ENCODE results near the gene CLCNKB.

Gene CLCNKB

GRCh38 chr1:16087733-16088132 lies 44.2 kb downstream of the CLCNKB start:
- H3K9me3 ChIP-seq: no peaks in the 10 kb centered on the region
- no peaks in the 10 kb centered on the region for H3K36me3 ChIP-seq
- DNase-seq: no peak
- intact Hi-C loops (cut with DNase I; ENCODE audit: low total_unique reads): loop anchor here (10.0 kb wide), 1 partner anchor 287 kb away; no protein-coding TSS in a partner anchor
- H3K27me3 ChIP-seq: no peaks in the 10 kb centered on the region
- no peak overlapping the region for H3K4me3 ChIP-seq
- H3K27ac ChIP-seq: no peak overlapping the region
- TF ChIP-seq CTCF (IDR thresholded peaks at IDR 0.05): no peak
- H3K4me1 ChIP-seq: peaks cover 0 to 12% (median 0%) of the 10 kb centered on the region in 4 donors

- TF ChIP-seq CTCF (IDR thresholded peaks at IDR 0.05): no peak
- no peak for DNase-seq
Observed at GRCh38 chr1:16088351-16088911, 44.8 kb downstream of the CLCNKB start.

GRCh38 chr1:16088996-16089395 lies 45.4 kb downstream of the CLCNKB start:
- intact Hi-C loops (cut with DNase I; ENCODE audit: low total_unique reads): loop anchor here (10.0 kb wide), 1 partner anchor 286 kb away; no protein-coding TSS in a partner anchor
- DNase-seq: no peak
- no peaks in the 10 kb centered on the region for H3K36me3 ChIP-seq
- no peak overlapping the region for H3K27ac ChIP-seq
- H3K27me3 ChIP-seq: no peaks in the 10 kb centered on the region
- H3K9me3 ChIP-seq: no peaks in the 10 kb centered on the region
- H3K4me3 ChIP-seq: no peak overlapping the region
- peaks cover 0 to 12% (median 0%) of the 10 kb centered on the region in 4 donors for H3K4me1 ChIP-seq
- no peak for TF ChIP-seq CTCF (IDR thresholded peaks at IDR 0.05)

More at GRCh38 chr1:16088351-16088911, 44.8 kb downstream of the CLCNKB start:
- Histone ChIP-seq H3K36me3 (no peaks in the 10 kb centered on the region), H3K4me1 (peaks cover 0 to 12% (median 0%) of the 10 kb centered on the region in 4 donors), H3K4me3 (no peak overlapping the region), H3K27ac (no peak overlapping the region), H3K9me3 (no peaks in the 10 kb centered on the region), H3K27me3 (no peaks in the 10 kb centered on the region)
- intact Hi-C loops (cut with DNase I; ENCODE audit: low total_unique reads): loop anchor here (10.0 kb wide), 1 partner anchor 286 kb away; no protein-coding TSS in a partner anchor

GRCh38 chr1:16090076-16090826 lies 46.7 kb downstream of the CLCNKB start:
- Histone ChIP-seq H3K4me1 (peaks cover 0 to 12% (median 0%) of the 10 kb centered on the region in 4 donors), H3K27me3 (no peaks in the 10 kb centered on the region), H3K36me3 (no peaks in the 10 kb centered on the region), H3K27ac (no peak overlapping the region), H3K4me3 (no peak overlapping the region), H3K9me3 (no peaks in the 10 kb centered on the region)
- no peak for DNase-seq
- intact Hi-C loops (cut with DNase I; ENCODE audit: low total_unique reads): no loop called here
- no peak for TF ChIP-seq CTCF (IDR thresholded peaks at IDR 0.05)

- H3K4me1 ChIP-seq: peaks cover 0 to 12% (median 0%) of the 10 kb centered on the region in 4 donors
- H3K27ac ChIP-seq: no peak overlapping the region
- peaks cover 0 to 2% of the 10 kb centered on the region in 2 donors for H3K27me3 ChIP-seq
- no peaks in the 10 kb centered on the region for H3K36me3 ChIP-seq
- no peaks in the 10 kb centered on the region for H3K9me3 ChIP-seq
- no peak overlapping the region for H3K4me3 ChIP-seq
- TF ChIP-seq CTCF (IDR thresholded peaks at IDR 0.05): no peak
- intact Hi-C loops (cut with DNase I; ENCODE audit: low total_unique reads): no loop called here
- DNase-seq: no peak
Observed at GRCh38 chr1:16091296-16091695, 47.7 kb downstream of the CLCNKB start.
